DOHH2 (cell line): Measurements from ENCODE around the gene ESYT2.

ENCODE experiments used
- H3F3A ChIP-seq: fragments of 200-600 bp; sonication (generic), shearing (Covaris generic); 2 replicates; pipeline ENCODE4 v1.6.0; 2016; ENCODE audit warnings: antibody characterized with exemption, mild to moderate bottlenecking; ENCODE audit not compliant: control insufficient read depth, insufficient read depth
- H3K27ac ChIP-seq: fragments of 200-600 bp; sonication (generic); 2 replicates; pipeline ENCODE4 v1.5.1; 2014; ENCODE audit warnings: low read depth, mild to moderate bottlenecking, low read length, moderate library complexity
- H3K27me3 ChIP-seq: fragments of 200-600 bp; sonication (generic); 2 replicates; pipeline ENCODE4 v1.6.1; 2014; ENCODE audit warnings: mild to moderate bottlenecking, low read length, mixed read lengths; ENCODE audit not compliant: control insufficient read depth
- H3K36me3 ChIP-seq: fragments of 200-600 bp; sonication (generic); 2 replicates; pipeline ENCODE4 v1.6.1; 2014; ENCODE audit warnings: mild to moderate bottlenecking, low read length, moderate library complexity, mixed read lengths; ENCODE audit not compliant: control insufficient read depth
- H3K4me1 ChIP-seq: fragments of 200-600 bp; sonication (generic); 2 replicates; pipeline ENCODE4 v1.6.1; 2014; ENCODE audit warnings: mild to moderate bottlenecking, low read length, mixed read lengths; ENCODE audit not compliant: control insufficient read depth
- H3K4me2 ChIP-seq: fragments of 200-600 bp; sonication (generic); 2 replicates; pipeline ENCODE4 v1.6.0; 2014; ENCODE audit warnings: mild to moderate bottlenecking, low read length, moderate library complexity
- H3K4me3 ChIP-seq: fragments of 200-600 bp; sonication (generic); 2 replicates; pipeline ENCODE4 v1.5.1; 2014; ENCODE audit warnings: mild to moderate bottlenecking, low read length, mixed read lengths
- H3K79me2 ChIP-seq: fragments of 200-600 bp; sonication (generic); 2 replicates; pipeline ENCODE4 v1.6.1; 2014; ENCODE audit warnings: mild to moderate bottlenecking, low read length, mixed read lengths; ENCODE audit not compliant: control insufficient read depth
- H3K9me2 ChIP-seq: fragments of 200-600 bp; sonication (generic); replicated peaks from 2 replicates; pipeline ENCODE4 v1.6.1; 2014; ENCODE audit warnings: mild to moderate bottlenecking, low read length, mixed read lengths; ENCODE audit not compliant: control insufficient read depth
- H3K9me3 ChIP-seq: fragments of 200-600 bp; sonication (generic); 2 replicates; pipeline ENCODE4 v1.6.1; 2014; ENCODE audit warnings: antibody characterized with exemption, low read length, mixed read lengths; ENCODE audit not compliant: control insufficient read depth, insufficient read depth
- H4K20me1 ChIP-seq: fragments of 200-600 bp; sonication (generic); 2 replicates; pipeline ENCODE4 v1.6.0; 2014; ENCODE audit warnings: low read depth, mild to moderate bottlenecking, antibody characterized with exemption, low read length, moderate library complexity; ENCODE audit not compliant: control insufficient read depth, insufficient read depth
- EZH2phosphoT487 ChIP-seq: fragments of 200-600 bp; sonication (generic); IDR thresholded peaks from 2 replicates; pipeline ENCODE4 v1.6.1; 2017; ENCODE audit warnings: borderline replicate concordance, mild to moderate bottlenecking, antibody characterized with exemption, low read length, moderate library complexity, mixed read lengths
- TF ChIP-seq, protein P1 (sequence below): fragments of 200-600 bp; sonication (generic); IDR thresholded peaks from one replicate; pipeline ENCODE4 v1.5.1; 2014; ENCODE audit warnings: antibody characterized with exemption, mild to moderate bottlenecking, low read depth, low read length; ENCODE audit not compliant: poor library complexity, severe bottlenecking

The ESYT2 gene

DNA sequence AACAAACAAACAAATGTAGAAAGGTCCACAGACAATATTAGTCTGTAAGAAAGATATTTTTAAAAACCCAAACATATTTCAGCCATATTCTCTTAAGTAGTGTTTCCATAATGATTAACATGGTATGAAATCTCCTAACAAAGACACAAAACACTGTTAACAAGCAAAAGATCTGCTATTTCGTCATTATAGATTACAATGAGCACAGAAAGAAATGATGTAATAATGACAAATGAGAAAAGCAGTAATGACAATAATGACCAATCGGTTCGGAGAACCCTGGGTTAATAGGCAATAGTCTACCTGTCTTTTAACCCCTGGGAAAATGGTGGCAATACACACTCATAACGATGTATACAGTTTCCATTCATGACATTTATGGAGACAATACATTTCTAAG, 85.2 kb downstream of the ESYT2 start:
- Histone ChIP-seq H3K27ac (no peak overlapping the region), H3K9me2 (no peaks in the 10 kb centered on the region), H3K27me3 (no peaks in the 10 kb centered on the region), H3K79me2 (no peaks in the 10 kb centered on the region), H3K36me3 (peaks cover 39% of the 10 kb centered on the region), H3K4me1 (no peaks in the 10 kb centered on the region), H3K4me2 (no peak overlapping the region), H4K20me1 (no peaks in the 10 kb centered on the region), H3K9me3 (no peaks in the 10 kb centered on the region), H3K4me3 (no peak overlapping the region), H3F3A (0 out of 2 replicates have a peak, but pooled peaks cover 2% of the 10 kb centered on the region)
- TF ChIP-seq, protein P1, sequence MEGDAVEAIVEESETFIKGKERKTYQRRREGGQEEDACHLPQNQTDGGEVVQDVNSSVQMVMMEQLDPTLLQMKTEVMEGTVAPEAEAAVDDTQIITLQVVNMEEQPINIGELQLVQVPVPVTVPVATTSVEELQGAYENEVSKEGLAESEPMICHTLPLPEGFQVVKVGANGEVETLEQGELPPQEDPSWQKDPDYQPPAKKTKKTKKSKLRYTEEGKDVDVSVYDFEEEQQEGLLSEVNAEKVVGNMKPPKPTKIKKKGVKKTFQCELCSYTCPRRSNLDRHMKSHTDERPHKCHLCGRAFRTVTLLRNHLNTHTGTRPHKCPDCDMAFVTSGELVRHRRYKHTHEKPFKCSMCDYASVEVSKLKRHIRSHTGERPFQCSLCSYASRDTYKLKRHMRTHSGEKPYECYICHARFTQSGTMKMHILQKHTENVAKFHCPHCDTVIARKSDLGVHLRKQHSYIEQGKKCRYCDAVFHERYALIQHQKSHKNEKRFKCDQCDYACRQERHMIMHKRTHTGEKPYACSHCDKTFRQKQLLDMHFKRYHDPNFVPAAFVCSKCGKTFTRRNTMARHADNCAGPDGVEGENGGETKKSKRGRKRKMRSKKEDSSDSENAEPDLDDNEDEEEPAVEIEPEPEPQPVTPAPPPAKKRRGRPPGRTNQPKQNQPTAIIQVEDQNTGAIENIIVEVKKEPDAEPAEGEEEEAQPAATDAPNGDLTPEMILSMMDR = no peak
- no peak for TF ChIP-seq EZH2phosphoT487

GRCh38 chr7:158743219-158743618, 86.1 kb downstream of the ESYT2 start:
- Histone ChIP-seq H3F3A (0 out of 2 replicates have a peak, but pooled peaks cover 2% of the 10 kb centered on the region), H3K4me1 (no peaks in the 10 kb centered on the region), H3K9me3 (no peaks in the 10 kb centered on the region), H3K36me3 (peaks cover 45% of the 10 kb centered on the region), H3K9me2 (no peaks in the 10 kb centered on the region), H3K79me2 (no peaks in the 10 kb centered on the region), H4K20me1 (no peaks in the 10 kb centered on the region), H3K4me3 (no peak overlapping the region), H3K4me2 (no peak overlapping the region), H3K27ac (no peak overlapping the region), H3K27me3 (no peaks in the 10 kb centered on the region)
- TF ChIP-seq, protein P1 = no peak
- TF ChIP-seq EZH2phosphoT487 = no peak

DNA sequence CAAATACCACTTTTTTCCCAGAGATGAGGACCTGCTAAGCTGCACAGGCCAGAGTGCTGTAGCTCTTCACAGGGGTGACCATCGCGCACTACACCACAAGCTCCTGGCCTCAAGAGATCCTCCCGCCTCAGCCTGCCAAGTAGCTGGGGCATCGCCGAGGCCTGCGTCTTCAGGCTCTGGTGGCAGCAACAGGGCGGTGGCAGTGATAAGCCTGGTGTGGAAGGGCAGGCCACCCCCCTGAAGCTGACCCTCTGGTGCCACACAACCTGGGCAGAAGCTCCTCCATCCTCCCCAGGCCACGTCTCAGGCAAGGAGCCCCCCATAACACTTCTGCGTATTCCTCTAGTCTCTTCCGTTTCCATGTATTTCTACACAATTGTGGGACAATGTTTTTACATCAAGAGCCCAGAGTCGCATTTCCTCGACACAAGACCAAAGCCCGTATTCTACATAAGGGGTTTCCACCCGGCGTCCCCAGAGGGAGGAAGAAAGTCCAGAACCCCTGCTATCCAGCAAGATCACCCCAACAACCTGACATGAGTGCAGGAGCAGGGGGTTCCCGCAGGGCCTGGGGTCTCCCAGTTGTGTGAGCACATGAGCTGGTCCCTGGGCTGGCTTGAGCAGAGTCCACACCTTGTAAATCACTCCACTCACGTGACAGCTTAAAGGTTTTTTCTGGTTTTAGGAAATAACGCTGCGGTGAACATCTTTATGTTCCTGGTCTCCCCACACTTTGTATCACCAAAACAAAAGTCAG, 87.1 kb downstream of the ESYT2 start:
- Histone ChIP-seq H3K36me3 (peaks cover 40% of the 10 kb centered on the region), H3K4me2 (no peak overlapping the region), H3K79me2 (no peaks in the 10 kb centered on the region), H4K20me1 (no peaks in the 10 kb centered on the region), H3K4me3 (no peak overlapping the region), H3K9me3 (no peaks in the 10 kb centered on the region), H3K27me3 (no peaks in the 10 kb centered on the region), H3K9me2 (no peaks in the 10 kb centered on the region), H3K27ac (no peak overlapping the region), H3F3A (0 out of 2 replicates have a peak, but pooled peaks cover 2% of the 10 kb centered on the region), H3K4me1 (no peaks in the 10 kb centered on the region)
- TF ChIP-seq, protein P1 = no peak
- TF ChIP-seq EZH2phosphoT487 = no peak
